NCI-H2227 treated with DMSO at 0.1 percent for 48 hours (cell line): ENCODE results near the gene JPH2.
A peak's percentile ranks its signal among the peaks of the same experiment; 100 is the strongest.

Experiments used
- DNase-seq: peaks from one replicate; lab custom pipeline; 2025; lab: John Stamatoyannopoulos, UW

The JPH2 gene

DNA sequence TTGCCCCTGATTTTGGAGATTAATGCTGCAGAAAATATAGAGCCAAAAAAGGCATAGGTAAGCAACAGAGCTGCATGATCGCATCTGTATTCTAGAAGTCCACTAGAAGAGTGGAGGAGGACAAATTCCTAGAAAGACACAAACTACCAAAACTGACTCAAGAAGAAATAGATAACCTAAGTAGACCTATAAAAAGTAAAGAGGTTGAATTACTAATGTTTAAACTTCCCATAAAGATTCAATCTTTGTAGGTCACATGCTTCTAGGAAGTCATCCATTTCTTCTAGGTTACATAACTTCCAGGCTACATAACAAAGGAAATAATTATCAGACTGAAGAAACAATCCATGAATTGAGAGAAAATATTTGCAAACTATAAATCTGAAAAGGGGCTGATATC lies 84.4 kb downstream of the JPH2 start:
- no peak for DNase-seq

DNA sequence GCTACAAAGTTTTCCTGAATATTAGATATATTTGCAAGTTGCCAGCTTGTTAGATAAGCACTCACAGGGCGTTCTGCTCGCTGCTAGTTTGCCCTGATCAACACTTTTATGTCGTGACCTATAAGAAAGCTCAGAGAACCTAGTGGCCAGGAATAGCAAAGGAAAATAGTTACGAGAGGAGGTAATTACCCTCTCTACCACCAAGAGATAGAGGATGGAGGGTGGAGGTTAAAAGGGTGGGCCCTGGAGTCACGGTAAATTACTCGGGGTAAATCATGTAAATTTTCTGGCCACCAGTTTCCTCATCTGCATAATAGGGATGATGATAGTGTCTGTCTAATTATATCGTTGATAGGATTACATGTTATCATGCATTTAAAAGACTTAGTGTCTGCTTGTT lies 87.2 kb downstream of the JPH2 start:
- no peak for DNase-seq

DNA sequence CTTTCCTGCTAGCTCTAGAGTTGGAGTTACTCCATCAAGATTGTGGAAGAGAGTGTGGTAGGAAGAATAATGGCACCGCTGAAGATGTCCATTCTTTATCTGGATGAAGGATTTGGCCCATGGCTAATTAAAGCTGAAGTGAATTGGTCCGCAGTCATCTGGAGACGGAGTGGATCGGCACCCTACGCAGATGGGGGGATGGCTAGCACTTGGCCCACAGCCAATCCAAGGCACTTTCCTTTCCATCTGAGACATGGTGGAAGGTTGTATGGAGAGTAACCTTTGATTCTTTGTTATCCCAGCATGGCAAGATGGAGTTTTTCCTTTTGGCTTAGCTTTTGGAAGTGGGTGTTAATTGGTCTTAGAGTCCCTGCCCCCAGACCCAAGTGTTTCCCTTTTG lies 88.3 kb downstream of the JPH2 start:
- no peak for DNase-seq

DNA sequence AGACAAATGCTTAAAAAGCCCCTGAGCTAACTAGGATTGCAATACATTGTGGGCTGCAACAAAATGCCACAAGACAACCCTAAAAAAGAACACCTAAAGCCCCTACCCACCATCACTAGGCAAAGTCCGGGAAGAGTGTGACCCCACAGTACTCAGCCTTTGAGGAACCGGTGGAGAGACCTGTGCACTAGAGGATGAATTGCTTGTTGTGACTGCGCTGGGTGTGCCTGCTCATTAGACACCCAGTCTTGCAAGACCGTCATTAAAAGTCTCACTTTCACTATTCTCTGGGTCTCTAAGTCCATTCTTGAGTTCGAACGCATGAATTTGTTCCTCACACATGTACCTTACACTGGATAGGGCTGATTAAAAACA lies 88.7 kb downstream of the JPH2 start:
- DNase-seq = no peak

DNA sequence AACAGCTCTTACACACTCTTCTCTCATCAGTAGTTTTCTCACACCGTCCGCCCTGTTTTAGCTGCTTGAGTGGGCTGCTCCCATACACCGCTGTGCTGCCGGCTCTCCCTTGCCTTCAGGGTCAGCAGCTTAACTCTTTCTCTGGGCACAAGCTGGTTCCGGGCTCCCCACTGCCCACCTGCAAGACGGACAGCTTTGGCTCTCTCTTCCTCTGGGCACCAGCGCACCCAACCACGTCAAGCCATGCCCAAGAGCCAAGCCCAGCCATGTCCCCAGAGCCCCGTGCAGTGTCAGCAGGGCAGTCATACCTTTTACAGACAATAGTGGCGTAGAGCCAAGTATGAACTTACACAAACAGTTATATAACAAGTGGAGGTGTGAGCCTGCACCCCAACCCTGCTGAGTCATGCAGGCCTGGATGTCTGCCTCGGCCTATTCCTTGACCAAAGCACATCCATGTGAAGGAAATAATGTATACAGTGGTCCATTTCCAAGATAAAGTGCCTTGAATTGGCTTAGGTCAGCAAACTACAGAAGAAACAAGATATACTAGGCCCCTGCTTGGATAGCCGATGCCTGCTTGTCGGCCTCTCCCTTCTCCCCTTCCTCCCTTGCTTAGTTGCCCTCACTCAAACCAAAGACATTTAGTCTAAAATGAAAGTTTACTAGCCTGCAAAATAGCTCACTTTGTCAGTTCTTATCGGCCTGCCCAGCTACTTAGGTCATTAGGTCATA lies 89.3 kb downstream of the JPH2 start:
- no peak for DNase-seq

DNA sequence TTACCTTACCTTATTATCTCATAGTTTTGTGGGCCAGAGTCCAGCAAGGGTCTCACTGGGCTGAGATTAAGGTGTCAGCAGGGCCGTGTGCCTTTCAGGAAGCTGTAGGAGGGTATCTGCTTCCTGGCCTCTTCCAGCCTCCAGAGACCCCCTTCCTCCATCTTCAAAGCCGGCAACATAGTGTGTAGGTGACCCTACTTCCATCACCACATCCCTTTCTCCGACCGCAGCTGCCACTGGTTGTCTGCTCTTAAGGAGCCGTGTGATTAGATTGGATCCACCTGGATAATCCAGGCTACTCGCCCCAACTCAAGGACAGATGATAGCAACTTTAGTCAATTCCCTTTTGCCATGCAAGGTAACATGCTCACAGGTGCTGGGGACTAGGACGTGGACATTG lies 91.2 kb downstream of the JPH2 start:
- no peak for DNase-seq

DNA sequence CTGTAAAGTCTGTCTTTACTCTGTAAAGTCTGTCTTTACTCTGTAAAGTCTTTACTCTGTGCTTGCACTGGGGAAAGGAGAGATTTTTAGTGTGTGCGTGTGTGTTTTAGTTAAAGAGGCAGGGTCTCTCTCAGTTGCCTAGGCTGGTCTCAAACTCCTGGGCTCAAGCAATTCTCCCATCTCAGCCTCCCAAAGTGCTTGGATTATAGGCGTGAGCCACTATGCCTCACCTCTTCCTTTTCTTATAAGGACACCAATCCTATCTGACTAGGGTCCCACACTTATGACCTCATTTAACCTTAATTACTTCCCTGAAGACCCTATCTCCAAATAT lies 93.8 kb downstream of the JPH2 start:
- DNase-seq = no peak

DNA sequence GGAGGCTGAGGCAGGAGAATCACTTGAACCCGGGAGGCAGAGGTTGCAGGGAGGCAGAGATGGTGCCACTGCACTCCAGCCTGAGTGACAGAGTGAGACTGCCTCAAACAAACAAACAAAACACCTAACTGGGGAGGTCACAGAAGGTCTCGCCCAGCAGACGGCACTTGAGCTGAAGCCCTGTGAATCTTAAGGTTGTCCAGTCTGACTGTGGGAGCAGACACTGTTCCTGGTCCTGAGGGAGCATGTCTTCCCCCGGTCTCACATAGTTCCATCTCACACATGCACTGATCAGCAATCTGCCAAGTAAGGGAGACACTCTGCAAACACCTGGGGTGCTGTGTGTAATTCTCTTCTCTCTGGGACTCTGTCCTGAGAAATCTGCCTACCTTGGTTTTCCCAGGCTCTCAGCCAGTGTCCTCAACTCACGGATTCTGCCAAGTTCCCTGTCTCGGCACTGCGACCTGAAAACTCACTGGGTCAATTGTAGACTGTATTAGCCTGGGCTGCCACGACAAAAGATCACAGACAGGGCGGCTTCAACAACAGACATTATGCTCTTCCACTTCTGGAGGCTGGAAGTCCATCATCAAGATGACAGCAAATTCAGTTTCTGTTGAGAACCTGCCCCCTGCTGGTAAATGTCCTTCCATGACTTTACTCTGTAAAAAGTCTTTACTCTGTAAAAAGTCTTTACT lies 94.3 kb downstream of the JPH2 start:
- peak; percentile 51 for DNase-seq

DNA sequence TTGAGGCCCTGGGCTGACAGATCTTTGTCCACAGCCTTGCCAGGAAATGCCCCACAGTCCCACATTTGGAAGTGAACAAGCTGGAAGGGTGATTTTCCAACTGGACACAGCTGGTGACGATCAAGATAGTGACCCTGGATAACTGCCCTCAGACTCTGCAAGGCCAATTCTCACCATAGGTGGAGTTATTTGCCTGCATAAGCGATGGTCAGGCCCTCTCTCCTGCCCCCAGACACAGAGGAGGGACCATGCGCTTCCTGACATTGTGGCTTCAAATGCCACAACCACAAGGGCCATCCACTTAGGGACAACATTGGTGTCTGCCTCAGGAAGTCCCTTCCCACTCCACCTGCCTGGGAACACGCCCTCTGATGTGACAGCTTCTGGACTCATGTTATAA lies 96.0 kb downstream of the JPH2 start:
- no peak for DNase-seq

DNA sequence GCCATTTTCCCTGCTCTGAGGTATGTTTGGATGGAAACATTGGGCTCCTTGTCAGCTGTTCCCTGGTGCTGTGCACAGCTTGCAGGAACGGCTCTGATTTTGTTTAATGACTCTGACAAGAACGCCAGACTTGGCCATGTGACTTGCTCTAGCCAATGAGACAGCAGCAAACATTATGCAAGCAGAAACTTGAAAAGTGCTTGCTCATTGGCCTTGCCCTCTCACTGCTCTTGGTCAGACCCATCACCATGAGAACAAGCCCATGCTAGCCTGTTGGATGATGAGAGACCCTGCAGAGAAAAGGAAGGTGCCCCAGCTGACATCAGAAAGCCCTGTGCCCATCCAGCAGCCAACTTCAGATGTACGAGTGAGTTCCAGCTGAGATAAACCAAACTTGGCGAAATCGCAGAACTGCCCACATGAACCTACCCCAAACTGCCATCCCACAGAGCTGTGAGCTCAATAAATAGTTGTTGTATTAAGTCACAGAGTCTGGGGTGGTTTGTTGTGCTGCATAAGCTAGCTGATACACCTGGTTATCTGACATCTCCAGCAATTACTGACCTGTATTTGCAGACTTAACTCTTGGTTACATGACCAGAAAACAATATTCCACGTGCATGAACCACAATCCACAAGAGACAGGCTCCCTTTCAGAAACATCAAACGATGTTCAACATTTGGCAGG lies 96.9 kb downstream of the JPH2 start:
- peak; percentile 24 for DNase-seq

DNA sequence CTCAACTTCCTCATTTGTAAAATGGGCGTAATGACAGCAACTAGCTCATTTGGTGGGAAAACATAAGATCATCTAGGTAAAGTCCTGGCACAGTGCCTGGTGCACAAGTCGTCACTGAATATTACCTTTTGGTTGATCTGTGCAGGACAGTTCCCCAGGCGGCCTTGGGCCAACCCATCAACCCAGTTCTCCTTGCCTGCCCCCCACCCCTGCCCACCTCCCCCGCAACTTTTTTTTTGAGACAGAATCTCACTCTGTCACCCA lies 99.2 kb downstream of the JPH2 start:
- DNase-seq = no peak

DNA sequence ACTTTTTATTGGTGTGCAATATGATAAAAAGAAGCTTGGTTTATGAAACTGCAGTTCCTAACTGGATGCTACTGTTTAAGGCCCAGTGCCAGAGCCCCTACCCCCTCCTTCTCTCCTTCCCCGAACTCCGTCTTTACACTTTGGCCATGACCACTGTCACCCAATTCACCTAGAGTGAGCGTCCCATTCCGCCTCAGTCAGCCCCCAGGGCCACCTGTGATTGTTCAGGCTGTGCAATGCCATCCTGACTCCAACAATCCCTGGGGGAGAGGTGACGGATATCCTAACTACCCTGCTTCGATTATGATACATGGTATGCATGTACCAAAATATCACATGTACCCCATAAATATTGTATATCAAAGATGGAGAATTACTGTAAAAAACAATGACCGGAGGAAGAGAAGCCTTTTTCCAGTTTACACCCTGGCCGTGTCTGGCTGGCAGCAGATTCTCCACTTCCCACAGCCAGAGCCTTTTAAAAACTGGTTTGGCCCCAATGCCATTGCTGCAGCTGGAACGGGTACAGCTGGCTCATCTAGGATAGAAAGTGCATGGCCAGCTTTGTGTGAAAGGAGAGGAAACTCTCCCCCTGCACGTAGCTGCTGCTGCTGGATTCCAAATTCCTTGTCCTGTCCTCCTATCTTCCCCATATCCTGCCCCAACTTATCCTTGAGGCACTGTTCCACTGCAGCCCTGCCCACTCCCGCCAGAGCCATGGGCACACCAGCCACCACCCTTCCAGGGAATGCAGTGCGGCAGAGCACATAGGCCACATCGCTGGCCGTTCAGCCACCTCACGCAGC lies 99.7 kb downstream of the JPH2 start:
- no peak for DNase-seq

DNA sequence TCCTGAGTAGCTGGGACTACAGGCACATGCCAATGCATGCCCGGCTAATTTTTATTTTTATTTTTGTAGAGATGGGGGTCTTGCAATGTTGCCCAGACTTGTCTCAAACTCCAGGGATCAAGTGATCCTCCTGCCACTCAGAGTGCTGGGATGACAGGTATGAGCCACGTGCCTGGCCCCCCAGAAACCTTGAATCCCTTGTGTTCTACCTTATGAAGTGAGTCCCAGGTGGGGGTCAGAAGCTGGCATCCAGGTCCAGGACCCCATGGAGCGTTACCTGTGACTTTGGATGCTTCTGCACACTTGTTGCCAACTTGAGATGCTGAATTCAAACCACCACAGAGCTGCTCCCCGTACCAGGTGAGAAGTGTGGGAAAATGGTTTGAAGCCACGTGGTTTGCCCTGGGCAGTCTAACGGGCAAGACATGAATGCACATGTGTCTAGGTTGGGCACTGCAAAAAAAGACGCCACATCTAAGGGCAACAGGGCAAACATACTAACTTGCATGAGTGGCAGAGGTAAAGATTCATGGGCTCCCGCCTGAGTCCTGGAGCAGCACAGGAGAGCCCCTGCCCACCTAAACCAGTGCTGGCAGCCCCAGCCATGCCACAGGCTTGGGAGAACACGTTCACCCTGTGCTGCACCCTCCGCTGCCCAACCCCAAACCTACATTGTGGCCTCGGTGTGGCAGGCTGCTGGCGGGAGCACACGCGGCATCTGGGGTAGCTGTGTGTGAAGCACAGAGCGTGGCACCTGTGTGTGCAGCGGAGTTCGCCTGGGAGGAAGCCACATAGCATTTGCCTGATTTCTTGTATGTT lies 101.2 kb downstream of the JPH2 start:
- no peak for DNase-seq

DNA sequence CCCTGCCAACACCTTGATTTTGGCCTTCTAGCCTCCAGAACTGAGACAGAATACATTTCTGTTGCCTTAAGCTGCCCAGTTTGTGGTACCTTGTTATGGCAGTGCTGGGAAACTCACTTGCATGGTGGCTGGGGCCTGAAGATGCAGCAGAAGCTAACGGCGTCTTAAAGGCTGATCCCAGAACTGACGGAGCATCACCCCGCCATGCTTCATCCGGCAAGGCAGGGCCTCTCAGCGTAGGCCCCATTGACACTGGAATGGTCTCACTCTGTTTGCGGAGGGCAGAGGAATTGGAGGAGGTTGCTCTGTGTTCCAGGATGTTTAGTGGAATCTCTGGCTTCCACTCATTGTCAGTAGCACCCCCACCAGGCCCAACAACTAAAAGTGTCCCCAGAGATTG lies 102.1 kb downstream of the JPH2 start:
- no peak for DNase-seq

DNA sequence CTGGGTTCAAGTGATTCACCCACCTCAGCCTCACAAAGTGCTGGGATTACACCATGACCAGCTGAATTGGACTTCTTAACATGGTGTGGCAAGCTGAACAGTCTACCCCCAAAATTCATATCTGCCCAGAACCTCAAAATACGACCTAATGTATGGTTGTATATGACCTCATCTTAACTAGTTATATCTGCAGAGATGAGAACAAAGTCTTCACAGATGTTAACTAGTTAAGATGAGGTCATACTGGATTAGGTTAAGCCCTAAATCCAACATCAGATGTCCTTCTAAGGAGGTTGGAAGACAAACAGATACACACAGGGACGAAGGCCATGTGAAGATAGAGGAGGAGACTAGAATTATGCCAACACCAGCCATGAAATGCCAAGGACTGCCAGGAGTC lies 102.5 kb downstream of the JPH2 start:
- no peak for DNase-seq

DNA sequence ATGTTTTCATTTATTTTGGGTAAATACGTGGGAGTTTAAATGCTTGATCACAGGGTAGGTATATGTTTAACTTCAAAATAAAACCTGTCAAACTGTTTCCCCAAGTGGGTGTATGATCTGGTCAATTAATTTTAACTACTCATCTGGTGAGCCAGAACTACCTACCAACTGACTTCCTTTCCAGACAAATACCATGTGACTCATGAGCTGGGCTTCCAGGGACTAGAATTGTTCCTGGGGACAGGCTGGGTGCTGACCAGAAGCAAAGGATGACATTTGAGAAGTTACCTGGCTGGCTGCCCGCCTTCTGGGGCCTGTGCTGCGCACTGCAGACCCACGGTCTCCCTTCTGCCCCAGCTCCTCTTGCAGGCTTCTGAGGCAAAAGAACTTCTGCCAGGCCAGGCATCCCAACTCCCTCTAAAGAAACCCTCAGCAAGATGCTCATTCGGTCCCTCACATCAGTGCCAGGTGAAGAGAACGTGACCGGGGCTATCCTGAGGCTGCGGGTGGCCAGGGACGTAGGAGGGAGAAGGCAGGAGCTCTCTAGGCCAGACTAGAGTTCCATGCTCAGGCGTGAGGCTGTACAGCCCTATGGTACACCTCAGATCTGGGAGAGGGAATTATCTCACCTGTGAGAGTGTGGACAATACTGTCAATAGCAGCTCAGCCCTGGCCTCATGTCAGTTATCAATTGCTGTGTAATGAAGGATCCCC lies 103.6 kb downstream of the JPH2 start:
- DNase-seq = no peak

DNA sequence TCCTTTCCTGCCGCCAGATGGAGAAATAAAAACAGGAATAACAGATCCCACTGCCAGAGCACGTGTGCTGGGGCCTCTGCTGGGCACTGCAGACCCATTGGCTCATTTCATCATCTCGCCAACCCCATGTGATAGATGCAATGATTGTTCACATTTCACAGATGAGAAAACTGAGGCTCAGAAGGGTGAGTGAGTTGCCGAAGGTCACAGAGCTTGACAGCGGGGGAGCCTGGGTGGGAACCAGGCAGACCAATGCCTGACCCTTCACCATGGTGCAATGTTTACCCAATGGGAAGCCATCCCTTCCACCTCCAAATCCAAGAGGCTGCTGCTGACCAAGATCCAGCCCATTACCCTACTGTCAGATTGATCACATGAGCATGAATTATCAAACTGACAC lies 105.1 kb downstream of the JPH2 start:
- DNase-seq = no peak

DNA sequence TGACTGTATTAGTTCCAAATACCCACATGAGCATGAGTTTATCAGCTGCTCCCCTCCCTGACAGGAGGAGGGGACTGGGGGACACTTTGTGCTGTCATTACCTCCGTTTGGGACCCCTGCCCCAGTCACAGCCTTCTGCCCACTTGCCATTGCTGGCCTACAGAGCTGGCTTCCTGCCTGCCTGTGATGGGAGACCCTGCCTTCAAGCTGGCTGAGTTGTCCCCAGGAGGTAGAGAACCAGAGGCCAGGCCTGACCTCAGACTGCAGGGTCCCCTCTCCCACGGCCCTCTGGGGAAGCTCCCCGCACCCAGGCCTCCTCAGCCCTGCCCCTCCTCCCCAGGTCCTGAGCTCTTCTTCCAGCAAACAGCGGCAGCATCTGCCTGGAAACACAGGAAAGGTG lies 105.5 kb downstream of the JPH2 start:
- no peak for DNase-seq

DNA sequence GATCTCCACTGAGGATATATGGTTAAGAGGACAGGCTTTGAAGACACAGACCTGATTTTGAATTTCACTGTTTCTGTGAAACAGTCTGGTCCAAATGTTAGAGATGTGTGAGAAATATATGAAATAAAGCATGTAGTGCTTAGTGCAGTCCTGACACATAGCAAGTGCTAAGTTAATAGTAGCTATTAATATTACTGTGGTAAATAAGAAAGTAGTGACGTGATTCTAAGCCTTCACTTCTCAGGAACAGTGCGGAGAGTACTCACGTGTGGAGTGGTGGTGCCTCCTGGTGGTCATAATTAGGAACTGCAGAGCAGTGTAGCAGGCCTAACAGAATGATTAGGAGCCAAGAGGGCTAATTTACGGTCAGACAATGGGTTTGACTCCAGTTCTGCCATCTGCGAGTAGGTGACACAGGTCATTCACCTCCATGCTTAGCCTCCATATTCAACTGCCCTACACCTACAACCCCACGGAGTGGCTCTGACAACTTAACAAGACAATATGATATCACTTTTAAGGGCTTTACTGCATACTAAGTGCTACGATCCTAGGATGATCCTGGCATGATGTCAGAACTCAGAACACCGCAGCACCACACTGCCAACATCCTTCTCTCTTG lies 106.2 kb downstream of the JPH2 start:
- peak; percentile 71 for DNase-seq

DNA sequence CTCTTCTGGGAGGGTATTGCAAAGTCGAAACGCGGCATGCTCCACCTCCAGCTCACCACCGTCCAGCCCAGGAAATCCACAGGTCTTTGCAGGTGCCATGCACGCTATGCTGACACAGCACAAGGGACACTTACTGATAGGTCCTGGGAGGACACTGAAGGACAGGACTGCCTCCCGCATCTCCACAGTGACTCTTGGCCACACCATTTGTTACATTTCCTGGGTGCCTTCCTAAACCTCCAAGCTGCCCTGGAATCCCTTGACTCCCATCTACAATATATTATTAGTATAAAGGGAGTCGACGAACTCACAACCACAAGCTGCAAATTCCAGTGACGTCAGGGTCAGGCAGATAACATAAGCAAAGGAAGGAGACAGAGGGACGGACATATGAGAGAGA lies 106.9 kb downstream of the JPH2 start:
- no peak for DNase-seq

DNA sequence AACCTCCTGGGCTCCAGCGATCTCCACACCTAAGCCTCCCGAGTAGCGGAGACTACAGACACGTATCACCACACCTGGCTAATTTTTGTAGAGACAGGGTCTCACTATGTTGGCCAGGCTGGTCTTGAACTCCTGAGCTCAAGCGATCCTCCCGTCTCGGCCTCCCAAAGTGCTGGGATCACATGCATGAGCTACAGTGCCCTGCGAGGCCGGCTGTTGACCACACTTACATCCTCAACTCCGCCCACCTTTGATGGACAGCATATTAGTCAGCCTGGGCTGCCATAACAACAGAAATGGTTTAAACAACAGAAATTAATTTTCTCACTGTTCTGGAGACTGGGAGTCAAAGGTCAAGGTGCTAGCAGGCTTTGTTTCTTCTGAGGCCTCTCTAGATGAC lies 107.7 kb downstream of the JPH2 start:
- no peak for DNase-seq
